WTC11 (cell line): ENCODE data around the gene FGD6. TPM values are rescaled to one million over a fixed set of nuclear protein-coding genes. Genes with fewer than 3 reads are reported as not detected.

ENCODE experiments used
- ATAC-seq: fragments of 200-7000 bp; cut with Tn5 transposase; 2 replicates; pipeline ENCODE4 v1.10.0; 2021; ENCODE audit warnings: mild to moderate bottlenecking, moderate library complexity
- CTCF ChIA-PET: fragments of 300-600 bp; sonication (Branson Sonifier 250); formaldehyde crosslinking; loops from one replicate; lab custom pipeline; 2021; ENCODE audit warnings: antibody characterized with exemption; lab: Charles Lee
- POLR2A ChIA-PET: fragments of 350-600 bp; sonication (Branson Sonifier 250); formaldehyde crosslinking; loops from one replicate; lab custom pipeline; 2021; ENCODE audit warnings: antibody characterized with exemption; lab: Charles Lee
- DNase-seq: peaks from one replicate; pipeline ENCODE4 v3.0.0; 2021; ENCODE audit warnings: low spot score
- H3K27ac Mint-ChIP-seq: 2 replicates; pipeline ENCODE4 v1.8.0; 2021; ENCODE audit warnings: mixed read lengths
- H3K27me3 Mint-ChIP-seq: 2 replicates; pipeline ENCODE4 v1.8.0; 2021; ENCODE audit warnings: low read depth, mild to moderate bottlenecking, moderate library complexity, mixed read lengths
- H3K36me3 Mint-ChIP-seq: 2 replicates; pipeline ENCODE4 v1.8.0; 2021; ENCODE audit warnings: mixed read lengths
- H3K4me1 Mint-ChIP-seq: 2 replicates; pipeline ENCODE4 v1.8.0; 2022; ENCODE audit warnings: mixed read lengths
- H3K4me3 Mint-ChIP-seq: 2 replicates; pipeline ENCODE4 v1.8.0; 2021; ENCODE audit warnings: mild to moderate bottlenecking, moderate library complexity, mixed read lengths
- H3K9me3 Mint-ChIP-seq: 2 replicates; pipeline ENCODE4 v1.8.0; 2021; ENCODE audit warnings: mixed read lengths
- ETV6 ChIP-seq: sonication (generic); formaldehyde crosslinking; IDR thresholded peaks from 2 replicates; pipeline ENCODE4 v1.8.1; 2022; ENCODE audit warnings: mild to moderate bottlenecking, missing genetic modification reagents
- FOXK1 ChIP-seq: sonication (generic); formaldehyde crosslinking; IDR thresholded peaks from 2 replicates; pipeline ENCODE4 v1.8.0; 2022; ENCODE audit warnings: mild to moderate bottlenecking, moderate library complexity, missing genetic modification reagents
- GRHL2 ChIP-seq: fragments of 250-450 bp; sonication (Bioruptor Pico); IDR thresholded peaks from 2 replicates; pipeline ENCODE4 v1.8.0; 2022; ENCODE audit warnings: mild to moderate bottlenecking, moderate library complexity; ENCODE audit not compliant: insufficient replicate concordance, severe bottlenecking
- IRF2 ChIP-seq: sonication (generic); formaldehyde crosslinking; IDR thresholded peaks from 2 replicates; pipeline ENCODE4 v1.8.0; 2022; ENCODE audit warnings: low read depth, missing genetic modification reagents, borderline replicate concordance
- JUN ChIP-seq: sonication (generic); formaldehyde crosslinking; IDR thresholded peaks from 2 replicates; pipeline ENCODE4 v1.8.0; 2023; ENCODE audit warnings: mild to moderate bottlenecking, missing genetic modification reagents
- NFE2L1 ChIP-seq: sonication (generic); formaldehyde crosslinking; IDR thresholded peaks from 2 replicates; pipeline ENCODE4 v1.8.1; 2023; ENCODE audit warnings: missing genetic modification reagents
- NR1H2 ChIP-seq: sonication (generic); formaldehyde crosslinking; IDR thresholded peaks from 2 replicates; pipeline ENCODE4 v1.9.0; 2021; ENCODE audit warnings: mild to moderate bottlenecking, moderate library complexity, missing genetic modification reagents
- NR3C1 ChIP-seq: sonication (generic); formaldehyde crosslinking; conservative IDR thresholded peaks from 2 replicates; pipeline ENCODE4 v1.8.1; 2023; ENCODE audit warnings: low read depth, mild to moderate bottlenecking, missing genetic modification reagents
- RELA ChIP-seq: sonication (generic); formaldehyde crosslinking; IDR thresholded peaks from 2 replicates; pipeline ENCODE4 v1.8.1; 2022; ENCODE audit warnings: missing genetic modification reagents, mild to moderate bottlenecking, borderline replicate concordance
- RORB ChIP-seq: fragments of 250-450 bp; sonication (Bioruptor Pico); IDR thresholded peaks from 2 replicates; pipeline ENCODE4 v1.9.0; 2021; ENCODE audit warnings: mild to moderate bottlenecking
- SMAD4 ChIP-seq: sonication (generic); formaldehyde crosslinking; IDR thresholded peaks from 2 replicates; pipeline ENCODE4 v1.8.0; 2022; ENCODE audit warnings: mild to moderate bottlenecking, missing genetic modification reagents
- SP1 ChIP-seq: sonication (generic); formaldehyde crosslinking; conservative IDR thresholded peaks from 2 replicates; pipeline ENCODE4 v1.8.1; 2022; ENCODE audit warnings: missing genetic modification reagents
- TEAD4 ChIP-seq: sonication (generic); formaldehyde crosslinking; IDR thresholded peaks from 2 replicates; pipeline ENCODE4 v1.8.0; 2022; ENCODE audit warnings: mild to moderate bottlenecking, missing genetic modification reagents
- ZNF219 ChIP-seq: sonication (generic); formaldehyde crosslinking; IDR thresholded peaks from 2 replicates; pipeline ENCODE4 v1.8.0; 2023; ENCODE audit warnings: missing genetic modification reagents, mild to moderate bottlenecking, borderline replicate concordance
- ZNF396 ChIP-seq: fragments of 250-450 bp; sonication (Bioruptor Pico); IDR thresholded peaks from 2 replicates; pipeline ENCODE4 v1.8.0; 2021; ENCODE audit warnings: mild to moderate bottlenecking, moderate library complexity, borderline replicate concordance
- ZNF423 ChIP-seq: fragments of 250-450 bp; sonication (Bioruptor Pico); IDR thresholded peaks from 2 replicates; pipeline ENCODE4 v2.1.2; 2022; ENCODE audit warnings: mild to moderate bottlenecking, moderate library complexity
- total RNA-seq: library from RNA; stranded (reverse); gene quantifications from 3 replicates; pipeline ENCODE4 v1.2.3, GENCODE V29; 2021
- TF ChIP-seq, protein P1 (sequence below): fragments of 250-450 bp; sonication (Bioruptor Pico); IDR thresholded peaks from 2 replicates; pipeline ENCODE4 v1.9.0; 2021; ENCODE audit warnings: mild to moderate bottlenecking
- TF ChIP-seq, protein P2 (sequence below): sonication (generic); formaldehyde crosslinking; conservative IDR thresholded peaks from 2 replicates; pipeline ENCODE4 v1.8.1; 2022; ENCODE audit warnings: mild to moderate bottlenecking, missing genetic modification reagents
- TF ChIP-seq, protein P3 (sequence below): fragments of 250-450 bp; sonication (Bioruptor Pico); IDR thresholded peaks from 2 replicates; pipeline ENCODE4 v1.8.0; 2021; ENCODE audit warnings: mild to moderate bottlenecking
- TF ChIP-seq, protein P4 (sequence below): sonication (generic); formaldehyde crosslinking; IDR thresholded peaks from 2 replicates; pipeline ENCODE4 v1.8.1; 2022; ENCODE audit warnings: mild to moderate bottlenecking, moderate library complexity, missing genetic modification reagents
- TF ChIP-seq, protein P5 (sequence below): fragments of 200-600 bp; IDR thresholded peaks from 2 replicates; pipeline ENCODE4 v1.8.0; 2022; ENCODE audit warnings: antibody characterized with exemption
- TF ChIP-seq, protein P6 (sequence below): sonication (generic); formaldehyde crosslinking; IDR thresholded peaks from 2 replicates; pipeline ENCODE4 v1.8.1; 2023; ENCODE audit warnings: mild to moderate bottlenecking, moderate library complexity, missing genetic modification reagents
- TF ChIP-seq, protein P7 (sequence below): sonication (generic); formaldehyde crosslinking; IDR thresholded peaks from 2 replicates; pipeline ENCODE4 v1.8.0; 2022; ENCODE audit warnings: mild to moderate bottlenecking, missing genetic modification reagents

Gene FGD6
- total RNA-seq, 1 experiment from 2014 or later = 28.2 TPM

DNA sequence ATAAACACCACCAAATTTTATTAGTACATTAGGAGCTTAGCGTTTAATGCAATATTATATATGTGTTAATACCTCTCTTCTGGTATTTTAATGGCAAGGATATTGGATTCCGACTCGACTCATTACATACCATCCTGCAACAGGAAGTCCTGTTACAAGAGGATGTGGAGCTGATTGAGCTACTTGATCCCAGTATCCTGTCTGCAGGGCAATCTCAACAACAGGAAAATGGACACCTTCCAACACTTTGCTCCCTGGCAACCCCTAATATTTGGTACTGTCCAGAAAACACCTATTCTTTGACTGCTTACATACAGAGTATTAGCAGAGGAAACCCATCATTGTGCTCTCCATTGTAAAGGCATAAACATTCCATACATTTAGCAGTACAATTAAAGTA lies 45.5 kb upstream of the FGD6 start:
- H3K4me3 Mint-ChIP-seq = no peak overlapping the region
- H3K27me3 Mint-ChIP-seq = no peaks in the 10 kb centered on the region
- no peak for ATAC-seq
- no peak for DNase-seq
- H3K9me3 Mint-ChIP-seq = no peaks in the 10 kb centered on the region
- ChIA-PET CTCF (interaction anchor here (1.0 to 1.4 kb wide), 2 partner anchors 13 to 146 kb away, joined by 3 to 5 read pairs; no protein-coding TSS in a partner anchor), POLR2A (interaction anchor here (0.6 kb wide), 1 partner anchor 199 kb away, joined by 3 read pairs; no protein-coding TSS in a partner anchor)
- H3K36me3 Mint-ChIP-seq = peaks cover 27% of the 10 kb centered on the region
- peaks cover 9% of the 10 kb centered on the region for H3K4me1 Mint-ChIP-seq
- no peak for TF ChIP-seq NR3C1
- TF ChIP-seq, protein P1, sequence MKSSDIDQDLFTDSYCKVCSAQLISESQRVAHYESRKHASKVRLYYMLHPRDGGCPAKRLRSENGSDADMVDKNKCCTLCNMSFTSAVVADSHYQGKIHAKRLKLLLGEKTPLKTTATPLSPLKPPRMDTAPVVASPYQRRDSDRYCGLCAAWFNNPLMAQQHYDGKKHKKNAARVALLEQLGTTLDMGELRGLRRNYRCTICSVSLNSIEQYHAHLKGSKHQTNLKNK (CRISPR knock-in tag) = no peak
- TF ChIP-seq FOXK1 = no peak
- TF ChIP-seq, protein P2, sequence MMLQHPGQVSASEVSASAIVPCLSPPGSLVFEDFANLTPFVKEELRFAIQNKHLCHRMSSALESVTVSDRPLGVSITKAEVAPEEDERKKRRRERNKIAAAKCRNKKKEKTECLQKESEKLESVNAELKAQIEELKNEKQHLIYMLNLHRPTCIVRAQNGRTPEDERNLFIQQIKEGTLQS (CRISPR knock-in tag) = no peak
- no peak for TF ChIP-seq ZNF396 (CRISPR knock-in tag)
- no peak for TF ChIP-seq RELA (CRISPR knock-in tag)
- no peak for TF ChIP-seq TEAD4 (CRISPR knock-in tag)
- no peak for TF ChIP-seq ZNF423 (CRISPR knock-in tag)
- TF ChIP-seq, protein P3, sequence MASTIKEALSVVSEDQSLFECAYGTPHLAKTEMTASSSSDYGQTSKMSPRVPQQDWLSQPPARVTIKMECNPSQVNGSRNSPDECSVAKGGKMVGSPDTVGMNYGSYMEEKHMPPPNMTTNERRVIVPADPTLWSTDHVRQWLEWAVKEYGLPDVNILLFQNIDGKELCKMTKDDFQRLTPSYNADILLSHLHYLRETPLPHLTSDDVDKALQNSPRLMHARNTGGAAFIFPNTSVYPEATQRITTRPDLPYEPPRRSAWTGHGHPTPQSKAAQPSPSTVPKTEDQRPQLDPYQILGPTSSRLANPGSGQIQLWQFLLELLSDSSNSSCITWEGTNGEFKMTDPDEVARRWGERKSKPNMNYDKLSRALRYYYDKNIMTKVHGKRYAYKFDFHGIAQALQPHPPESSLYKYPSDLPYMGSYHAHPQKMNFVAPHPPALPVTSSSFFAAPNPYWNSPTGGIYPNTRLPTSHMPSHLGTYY = no peak
- no peak for TF ChIP-seq JUN (CRISPR knock-in tag)
- TF ChIP-seq, protein P4, sequence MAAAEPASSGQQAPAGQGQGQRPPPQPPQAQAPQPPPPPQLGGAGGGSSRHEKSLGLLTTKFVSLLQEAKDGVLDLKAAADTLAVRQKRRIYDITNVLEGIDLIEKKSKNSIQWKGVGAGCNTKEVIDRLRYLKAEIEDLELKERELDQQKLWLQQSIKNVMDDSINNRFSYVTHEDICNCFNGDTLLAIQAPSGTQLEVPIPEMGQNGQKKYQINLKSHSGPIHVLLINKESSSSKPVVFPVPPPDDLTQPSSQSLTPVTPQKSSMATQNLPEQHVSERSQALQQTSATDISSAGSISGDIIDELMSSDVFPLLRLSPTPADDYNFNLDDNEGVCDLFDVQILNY (CRISPR knock-in tag) = no peak
- TF ChIP-seq NR1H2 (CRISPR knock-in tag) = no peak
- no peak for TF ChIP-seq GRHL2 (CRISPR knock-in tag)
- no peak for TF ChIP-seq ETV6 (CRISPR knock-in tag)
- TF ChIP-seq, all 79 proteins: peak for 0
- no peak overlapping the region for H3K27ac Mint-ChIP-seq

DNA sequence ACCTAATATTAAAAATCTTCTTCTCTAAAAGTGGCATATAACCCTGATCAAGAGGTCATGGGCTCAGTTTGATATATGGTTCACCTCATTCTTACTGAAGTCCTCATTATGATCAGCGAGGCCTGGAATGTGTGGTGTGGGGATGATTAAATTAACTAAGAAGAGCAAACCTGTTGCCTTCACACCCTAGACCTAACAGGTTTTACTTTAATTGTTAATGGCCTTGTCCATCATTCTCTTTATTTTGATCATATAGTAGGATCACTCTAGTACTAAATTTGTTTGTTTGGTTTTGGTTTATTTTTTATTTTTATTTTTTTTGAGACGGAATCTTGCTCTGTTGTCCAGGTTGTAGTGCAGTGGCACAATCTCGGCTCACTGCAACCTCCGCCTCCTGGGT lies 43.8 kb upstream of the FGD6 start:
- Mint-ChIP-seq H3K27ac (no peak overlapping the region), H3K9me3 (no peaks in the 10 kb centered on the region), H3K36me3 (peaks cover 18% of the 10 kb centered on the region), H3K4me1 (peaks cover 26% of the 10 kb centered on the region), H3K4me3 (no peak overlapping the region), H3K27me3 (no peaks in the 10 kb centered on the region)
- TF ChIP-seq, protein P5, sequence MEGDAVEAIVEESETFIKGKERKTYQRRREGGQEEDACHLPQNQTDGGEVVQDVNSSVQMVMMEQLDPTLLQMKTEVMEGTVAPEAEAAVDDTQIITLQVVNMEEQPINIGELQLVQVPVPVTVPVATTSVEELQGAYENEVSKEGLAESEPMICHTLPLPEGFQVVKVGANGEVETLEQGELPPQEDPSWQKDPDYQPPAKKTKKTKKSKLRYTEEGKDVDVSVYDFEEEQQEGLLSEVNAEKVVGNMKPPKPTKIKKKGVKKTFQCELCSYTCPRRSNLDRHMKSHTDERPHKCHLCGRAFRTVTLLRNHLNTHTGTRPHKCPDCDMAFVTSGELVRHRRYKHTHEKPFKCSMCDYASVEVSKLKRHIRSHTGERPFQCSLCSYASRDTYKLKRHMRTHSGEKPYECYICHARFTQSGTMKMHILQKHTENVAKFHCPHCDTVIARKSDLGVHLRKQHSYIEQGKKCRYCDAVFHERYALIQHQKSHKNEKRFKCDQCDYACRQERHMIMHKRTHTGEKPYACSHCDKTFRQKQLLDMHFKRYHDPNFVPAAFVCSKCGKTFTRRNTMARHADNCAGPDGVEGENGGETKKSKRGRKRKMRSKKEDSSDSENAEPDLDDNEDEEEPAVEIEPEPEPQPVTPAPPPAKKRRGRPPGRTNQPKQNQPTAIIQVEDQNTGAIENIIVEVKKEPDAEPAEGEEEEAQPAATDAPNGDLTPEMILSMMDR = no peak
- TF ChIP-seq NFE2L1 (CRISPR knock-in tag) (no peak), SMAD4 (CRISPR knock-in tag) (no peak), SP1 (CRISPR knock-in tag) (no peak), RORB (CRISPR knock-in tag) (no peak), IRF2 (no peak), ZNF219 (CRISPR knock-in tag) (no peak), NR1H2 (CRISPR knock-in tag) (no peak)
- TF ChIP-seq, protein P6, sequence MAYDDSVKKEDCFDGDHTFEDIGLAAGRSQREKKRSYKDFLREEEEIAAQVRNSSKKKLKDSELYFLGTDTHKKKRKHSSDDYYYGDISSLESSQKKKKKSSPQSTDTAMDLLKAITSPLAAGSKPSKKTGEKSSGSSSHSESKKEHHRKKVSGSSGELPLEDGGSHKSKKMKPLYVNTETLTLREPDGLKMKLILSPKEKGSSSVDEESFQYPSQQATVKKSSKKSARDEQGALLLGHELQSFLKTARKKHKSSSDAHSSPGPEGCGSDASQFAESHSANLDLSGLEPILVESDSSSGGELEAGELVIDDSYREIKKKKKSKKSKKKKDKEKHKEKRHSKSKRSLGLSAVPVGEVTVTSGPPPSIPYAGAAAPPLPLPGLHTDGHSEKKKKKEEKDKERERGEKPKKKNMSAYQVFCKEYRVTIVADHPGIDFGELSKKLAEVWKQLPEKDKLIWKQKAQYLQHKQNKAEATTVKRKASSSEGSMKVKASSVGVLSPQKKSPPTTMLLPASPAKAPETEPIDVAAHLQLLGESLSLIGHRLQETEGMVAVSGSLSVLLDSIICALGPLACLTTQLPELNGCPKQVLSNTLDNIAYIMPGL = no peak
- TF ChIP-seq, protein P1 (CRISPR knock-in tag) = no peak
- TF ChIP-seq, protein P7, sequence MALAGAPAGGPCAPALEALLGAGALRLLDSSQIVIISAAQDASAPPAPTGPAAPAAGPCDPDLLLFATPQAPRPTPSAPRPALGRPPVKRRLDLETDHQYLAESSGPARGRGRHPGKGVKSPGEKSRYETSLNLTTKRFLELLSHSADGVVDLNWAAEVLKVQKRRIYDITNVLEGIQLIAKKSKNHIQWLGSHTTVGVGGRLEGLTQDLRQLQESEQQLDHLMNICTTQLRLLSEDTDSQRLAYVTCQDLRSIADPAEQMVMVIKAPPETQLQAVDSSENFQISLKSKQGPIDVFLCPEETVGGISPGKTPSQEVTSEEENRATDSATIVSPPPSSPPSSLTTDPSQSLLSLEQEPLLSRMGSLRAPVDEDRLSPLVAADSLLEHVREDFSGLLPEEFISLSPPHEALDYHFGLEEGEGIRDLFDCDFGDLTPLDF (CRISPR knock-in tag) = no peak
- CTCF ChIA-PET = no interaction called here
- ATAC-seq (no peak), DNase-seq (no peak)
- POLR2A ChIA-PET = no interaction called here
